HG03457 (cell line): Measurements from ENCODE around the gene ZNF778.

Experiments
- ATAC-seq: cut with Tn5 transposase; IDR thresholded peaks from one replicate; pipeline ENCODE4 v1.9.1; 2021; ENCODE audit warnings: moderate number of reproducible peaks; ENCODE audit not compliant: unreplicated experiment

ZNF778 gene

GRCh38 chr16:89274561-89275283, 57.2 kb downstream of the ZNF778 start:
- no peak for ATAC-seq

- ATAC-seq: no peak
Measured at GRCh38 chr16:89275284-89275584, 57.7 kb downstream of the ZNF778 start.

GRCh38 chr16:89275837-89276720, 58.6 kb downstream of the ZNF778 start:
- ATAC-seq: no peak

- no peak for ATAC-seq
Measured at GRCh38 chr16:89277049-89277448, 59.5 kb downstream of the ZNF778 start.

- no peak for ATAC-seq
Measured at GRCh38 chr16:89277641-89278341, 60.3 kb downstream of the ZNF778 start.

- no peak for ATAC-seq
Measured at GRCh38 chr16:89278441-89279240, 61.1 kb downstream of the ZNF778 start.

GRCh38 chr16:89279666-89280481, 62.4 kb downstream of the ZNF778 start:
- no peak for ATAC-seq

- ATAC-seq: no peak
Measured at GRCh38 chr16:89280546-89281188, 63.2 kb downstream of the ZNF778 start.

- ATAC-seq: no peak
Measured at GRCh38 chr16:89281189-89281577, 63.7 kb downstream of the ZNF778 start.

- no peak for ATAC-seq
Measured at GRCh38 chr16:89281829-89282228, 64.3 kb downstream of the ZNF778 start.

- ATAC-seq: no peak
Measured at GRCh38 chr16:89282523-89282922, 65.0 kb downstream of the ZNF778 start.

GRCh38 chr16:89283449-89283848, 65.9 kb downstream of the ZNF778 start:
- ATAC-seq: no peak

- no peak for ATAC-seq
Measured at GRCh38 chr16:89285381-89285780, 67.9 kb downstream of the ZNF778 start.

GRCh38 chr16:89286096-89286495, 68.6 kb downstream of the ZNF778 start:
- no peak for ATAC-seq
